HG03097 (cell line): ENCODE measurements around the gene SPACA4.

Experiments
- ATAC-seq: cut with Tn5 transposase; IDR thresholded peaks from one replicate; pipeline ENCODE4 v1.9.1; 2021; ENCODE audit not compliant: unreplicated experiment, low FRiP score

The SPACA4 gene

DNA sequence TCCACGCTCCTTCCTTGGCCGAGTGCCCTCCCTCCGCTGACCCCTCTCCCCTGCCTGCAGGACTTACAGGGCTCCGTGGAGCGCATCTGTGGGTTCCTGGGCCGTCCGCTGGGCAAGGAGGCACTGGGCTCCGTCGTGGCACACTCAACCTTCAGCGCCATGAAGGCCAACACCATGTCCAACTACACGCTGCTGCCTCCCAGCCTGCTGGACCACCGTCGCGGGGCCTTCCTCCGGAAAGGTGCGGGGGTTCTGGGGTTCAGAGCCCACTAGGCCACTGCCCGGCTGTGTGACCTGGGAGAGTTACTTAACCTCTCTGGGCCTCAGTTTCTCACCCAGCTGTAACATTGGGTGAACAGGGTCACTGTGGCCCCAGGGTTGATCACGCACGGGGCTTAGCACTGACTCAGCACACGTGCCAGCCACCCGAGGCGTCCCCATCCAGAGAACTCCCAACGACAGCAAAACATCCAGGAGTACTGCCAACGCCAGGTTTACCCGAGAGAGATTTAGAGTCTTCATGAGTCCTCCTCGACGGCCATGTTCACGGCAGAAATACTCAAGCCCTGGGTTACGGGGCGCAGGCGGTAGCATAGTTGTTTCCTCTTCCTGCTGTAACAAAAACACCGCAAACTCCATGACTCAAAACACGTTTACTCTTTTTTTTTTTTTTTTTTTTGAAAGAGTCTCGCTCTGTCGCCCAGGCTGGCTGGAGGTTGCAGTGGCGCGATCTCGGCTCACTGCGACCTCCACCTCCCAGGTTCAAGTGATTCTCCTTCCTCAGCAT is 9.7 kb upstream of the SPACA4 start:
- no peak for ATAC-seq

- no peak for ATAC-seq
Measured at GRCh38 chr19:48598996-48599700, 7.4 kb upstream of the SPACA4 start.

- no peak for ATAC-seq
Measured at GRCh38 chr19:48600679-48601417, 5.7 kb upstream of the SPACA4 start.

DNA sequence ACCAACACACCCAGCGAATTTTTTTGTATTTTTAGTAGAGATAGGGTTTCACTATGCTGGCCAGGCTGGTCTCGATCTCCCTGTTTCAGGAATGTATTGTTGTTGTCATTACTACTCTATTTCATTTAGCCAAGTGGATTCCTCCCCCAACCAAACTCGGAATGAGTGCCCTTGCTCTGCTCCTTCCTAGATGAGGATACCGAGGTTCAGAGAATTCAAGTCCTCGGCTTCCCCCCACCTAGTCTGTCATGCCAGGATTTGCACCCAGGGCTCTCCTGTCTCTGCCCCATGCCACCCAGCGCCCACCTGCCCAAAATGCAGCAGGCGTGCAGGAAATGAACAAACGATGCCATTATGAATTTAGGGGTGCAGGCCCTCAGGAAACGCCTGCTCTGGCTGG is 3.5 kb upstream of the SPACA4 start:
- no peak for ATAC-seq

DNA sequence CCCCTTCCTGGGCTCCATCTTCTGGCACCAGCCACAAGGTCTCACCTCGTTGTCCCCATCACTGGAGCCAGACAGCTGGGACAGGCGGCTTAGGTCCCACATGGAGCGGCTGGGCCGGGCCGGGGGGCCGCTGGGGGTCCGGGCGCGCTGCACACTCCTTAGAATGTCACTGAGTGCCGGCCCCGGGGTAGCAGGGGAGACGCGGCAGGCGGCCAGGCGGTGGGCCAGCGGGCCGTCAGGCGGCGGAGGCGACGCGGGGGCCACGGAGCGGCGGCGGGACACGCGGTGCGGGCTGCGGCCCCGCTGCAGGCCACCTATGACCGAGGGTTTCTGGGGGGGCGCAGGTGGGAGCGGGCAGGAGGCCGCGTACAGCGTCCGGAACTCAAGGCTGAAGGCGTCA is 3.1 kb upstream of the SPACA4 start:
- no peak for ATAC-seq

- no peak for ATAC-seq
Measured at GRCh38 chr19:48603850-48604249, 2.7 kb upstream of the SPACA4 start.

GRCh38 chr19:48607359-48607755 is 815 bp downstream of the SPACA4 start:
- ATAC-seq: no peak

DNA sequence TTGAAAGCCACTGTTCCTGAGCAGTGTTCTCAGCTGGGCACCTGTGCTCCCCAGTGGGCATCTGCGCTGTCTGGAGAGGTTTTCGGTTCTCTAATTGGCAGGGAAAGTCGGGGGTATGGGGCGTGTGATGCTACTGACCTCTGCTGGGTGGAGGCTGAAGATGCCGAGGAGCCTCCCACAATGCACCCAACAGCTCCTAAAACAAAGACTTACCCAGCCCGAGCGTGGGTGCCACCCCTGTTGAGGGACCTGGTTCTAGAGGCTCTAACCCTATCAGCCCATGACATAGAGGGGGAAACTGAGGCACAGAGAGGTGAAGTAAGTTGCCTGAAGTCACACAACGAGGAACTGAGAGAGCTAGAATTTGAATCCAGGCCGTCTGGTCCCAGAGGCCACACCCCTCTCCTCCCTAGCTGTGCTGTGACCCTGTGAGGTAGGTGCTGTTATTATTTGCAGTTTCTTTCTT is 2.3 kb downstream of the SPACA4 start:
- ATAC-seq: no peak

- ATAC-seq: no peak
Measured at GRCh38 chr19:48609571-48610108, 3.1 kb downstream of the SPACA4 start.

DNA sequence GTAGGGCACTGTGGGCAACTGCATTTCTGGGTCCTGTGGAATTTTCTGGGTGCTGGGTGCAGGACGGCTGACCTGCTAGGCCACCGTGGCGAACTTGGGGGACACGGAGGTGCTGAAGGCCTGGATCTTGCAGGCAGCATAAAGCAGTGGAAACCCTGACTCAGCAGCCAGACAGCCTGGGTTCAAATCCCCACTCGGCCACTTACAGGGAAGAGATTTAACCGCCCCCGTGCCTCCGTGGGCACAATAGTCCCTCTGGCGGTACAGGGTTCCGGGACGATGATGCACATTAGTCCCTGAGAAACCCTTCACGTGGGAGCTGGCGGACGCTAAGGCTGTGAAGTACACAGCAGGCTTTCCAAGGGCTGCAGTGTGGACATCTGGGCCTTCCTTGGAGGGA is 5.3 kb downstream of the SPACA4 start:
- ATAC-seq: no peak

GRCh38 chr19:48613024-48613851 is 6.7 kb downstream of the SPACA4 start:
- ATAC-seq: no peak

GRCh38 chr19:48613852-48614435 is 7.4 kb downstream of the SPACA4 start:
- no peak for ATAC-seq

DNA sequence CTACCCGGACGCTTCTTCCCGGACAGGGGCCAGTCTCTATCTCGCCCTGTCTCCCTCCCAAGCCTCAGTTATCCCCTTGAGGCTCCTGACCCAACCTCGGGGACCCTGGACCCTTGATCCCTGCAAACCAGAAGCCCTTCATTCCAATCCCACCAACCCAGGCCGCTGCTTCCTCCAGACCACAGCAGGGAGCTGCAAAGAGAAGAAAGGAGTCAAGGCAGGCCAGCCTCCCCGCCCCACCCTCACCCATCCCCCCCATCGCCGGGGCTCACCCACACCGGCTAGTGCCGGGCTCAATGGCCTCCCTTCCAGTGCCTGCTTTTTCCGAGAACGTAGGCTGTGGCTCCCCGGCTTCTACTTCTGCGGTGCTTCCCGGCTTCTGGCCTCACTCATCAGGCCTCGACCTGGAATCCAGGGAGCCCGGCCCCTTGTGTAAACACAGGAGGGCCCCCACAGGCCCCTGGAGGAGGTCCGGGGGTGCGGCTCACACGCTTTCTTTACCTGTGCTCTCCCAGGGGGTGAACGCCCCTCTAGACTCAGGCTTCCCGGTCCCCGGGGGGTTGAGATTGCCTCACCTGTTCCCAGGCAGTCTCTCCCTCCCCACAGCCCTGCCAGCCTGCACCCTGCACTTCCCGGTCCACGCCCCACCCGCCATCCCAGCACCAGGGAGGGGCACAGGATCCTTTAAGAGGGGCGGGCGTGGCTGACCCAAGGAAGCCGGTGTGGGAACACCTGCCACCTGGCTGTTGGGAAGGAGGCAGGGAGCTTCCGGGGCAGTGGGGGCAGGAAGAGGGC is 8.1 kb downstream of the SPACA4 start, which contains the start of gene FAM83E:
FAM83E (minus strand) TSS at position 641 of the 795 bp plus-strand sequence. CDS start 1,704 bp downstream, outside the sequence.
- no peak for ATAC-seq

- ATAC-seq: no peak
Measured at GRCh38 chr19:48615231-48616040, 8.9 kb downstream of the SPACA4 start.

DNA sequence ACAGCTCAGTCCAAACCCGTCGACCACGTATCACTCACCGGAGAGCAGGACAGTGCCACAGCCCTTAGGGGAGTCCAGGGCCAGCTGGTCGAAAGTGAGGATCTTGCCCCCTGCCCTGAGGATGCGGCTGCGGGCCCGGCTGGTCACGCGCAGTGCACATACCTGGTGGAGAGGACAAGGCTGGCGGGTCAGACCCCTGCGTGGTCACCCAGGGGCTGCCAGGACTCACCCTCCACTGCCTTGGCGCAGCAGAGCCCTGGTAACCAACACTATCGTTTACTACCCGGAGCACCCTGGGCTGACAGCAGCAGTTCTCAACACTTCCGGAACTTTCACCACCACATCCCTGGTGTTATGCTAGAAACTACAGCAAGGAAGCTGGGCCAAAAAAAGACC is 9.5 kb downstream of the SPACA4 start:
- ATAC-seq: no peak

DNA sequence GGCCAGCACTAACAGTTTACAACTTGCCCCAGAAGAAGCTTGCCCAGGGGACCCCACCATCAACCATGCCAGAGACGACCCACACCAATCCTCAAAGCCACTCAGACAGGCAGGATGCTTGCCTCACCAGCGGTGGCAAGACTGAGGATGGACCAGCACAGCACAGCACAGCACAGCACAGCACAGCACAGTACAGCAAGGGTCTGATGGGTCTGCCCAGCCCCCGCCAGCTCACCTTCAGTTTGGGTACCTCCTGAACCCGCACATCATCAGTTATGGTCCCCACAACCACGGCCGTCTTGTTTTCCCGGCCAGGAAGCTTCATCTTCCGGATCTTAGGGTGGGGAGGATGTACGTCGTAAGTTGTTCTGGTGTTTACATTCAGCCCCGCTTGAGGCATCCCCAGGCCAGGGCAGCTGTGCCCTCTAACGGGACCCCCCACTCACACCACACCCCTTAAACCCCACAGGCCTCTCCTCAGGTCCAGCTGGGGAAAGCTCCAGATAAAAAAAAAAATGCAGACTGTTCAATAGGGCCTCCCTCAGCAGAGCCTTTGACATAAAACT is 10.0 kb downstream of the SPACA4 start:
- no peak for ATAC-seq

DNA sequence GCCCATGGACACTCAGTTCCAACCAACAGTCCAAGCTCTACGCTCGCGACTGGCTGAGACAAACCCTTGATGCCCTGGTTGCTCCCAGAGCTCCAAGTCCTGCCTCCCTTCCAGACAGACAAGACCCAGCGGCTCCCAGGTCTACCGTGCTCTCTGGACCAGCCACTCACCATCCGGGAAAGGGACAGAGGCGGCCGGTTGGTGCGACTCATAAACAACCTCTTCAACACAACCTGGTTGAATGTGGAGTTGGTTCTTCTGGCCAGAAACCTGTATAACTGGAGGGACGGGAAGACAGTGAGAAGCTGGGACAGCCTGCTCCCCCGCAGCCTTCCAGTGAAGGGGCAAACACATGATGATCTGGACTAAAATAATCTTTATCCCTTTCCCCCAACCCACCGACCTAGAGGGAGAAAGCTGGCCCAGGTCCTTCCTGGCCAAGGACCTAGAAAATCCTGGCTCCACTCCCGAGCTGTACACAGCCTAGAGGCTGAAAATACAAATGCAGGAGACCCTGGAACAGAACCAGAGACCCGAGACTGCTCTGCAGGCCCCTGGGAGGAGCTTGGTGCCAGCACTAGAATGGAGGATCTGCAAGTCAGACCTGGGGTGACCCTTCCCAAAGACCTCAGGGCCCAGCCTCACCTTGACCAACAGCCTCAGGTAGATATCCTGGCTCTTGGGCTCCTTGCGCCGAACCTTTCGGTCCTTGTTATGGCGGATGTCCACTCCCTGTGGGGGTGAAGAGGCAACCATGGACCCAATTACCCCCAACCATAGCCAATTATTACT is 10.8 kb downstream of the SPACA4 start:
- no peak for ATAC-seq
